ENCODE measurements around the gene NR5A2.

DNA sequence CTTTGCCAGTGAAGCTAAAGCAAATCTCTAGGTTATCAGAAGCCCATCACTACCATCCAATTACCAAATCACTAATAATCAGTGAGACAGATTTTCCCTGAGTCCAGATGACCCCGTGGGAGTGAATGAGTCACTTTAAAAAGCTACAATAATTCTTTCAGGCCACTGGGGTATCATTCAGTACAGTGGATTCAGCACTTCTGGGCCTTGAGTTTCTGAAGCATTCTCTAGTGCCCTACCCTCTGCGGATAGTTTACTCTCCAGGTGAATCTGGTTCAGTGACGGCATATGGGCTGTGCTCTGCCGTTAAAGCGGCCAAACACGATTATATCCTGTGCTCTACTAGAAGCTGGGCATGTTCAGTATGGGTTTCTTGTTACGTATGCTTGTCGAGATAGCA is 26.1 kb downstream of the NR5A2 start:
- no peak for TF ChIP-seq POLR2A (IDR thresholded peaks at IDR 0.05)
- TF ChIP-seq, protein P1, sequence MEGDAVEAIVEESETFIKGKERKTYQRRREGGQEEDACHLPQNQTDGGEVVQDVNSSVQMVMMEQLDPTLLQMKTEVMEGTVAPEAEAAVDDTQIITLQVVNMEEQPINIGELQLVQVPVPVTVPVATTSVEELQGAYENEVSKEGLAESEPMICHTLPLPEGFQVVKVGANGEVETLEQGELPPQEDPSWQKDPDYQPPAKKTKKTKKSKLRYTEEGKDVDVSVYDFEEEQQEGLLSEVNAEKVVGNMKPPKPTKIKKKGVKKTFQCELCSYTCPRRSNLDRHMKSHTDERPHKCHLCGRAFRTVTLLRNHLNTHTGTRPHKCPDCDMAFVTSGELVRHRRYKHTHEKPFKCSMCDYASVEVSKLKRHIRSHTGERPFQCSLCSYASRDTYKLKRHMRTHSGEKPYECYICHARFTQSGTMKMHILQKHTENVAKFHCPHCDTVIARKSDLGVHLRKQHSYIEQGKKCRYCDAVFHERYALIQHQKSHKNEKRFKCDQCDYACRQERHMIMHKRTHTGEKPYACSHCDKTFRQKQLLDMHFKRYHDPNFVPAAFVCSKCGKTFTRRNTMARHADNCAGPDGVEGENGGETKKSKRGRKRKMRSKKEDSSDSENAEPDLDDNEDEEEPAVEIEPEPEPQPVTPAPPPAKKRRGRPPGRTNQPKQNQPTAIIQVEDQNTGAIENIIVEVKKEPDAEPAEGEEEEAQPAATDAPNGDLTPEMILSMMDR (IDR thresholded peaks at IDR 0.05 in 8 of 11, conservative IDR thresholded peaks at IDR 0.05 in 3 of 11): no peak
